GM12874 (cell line): Measurements from ENCODE around the gene CTDP1.

Experiments used
- CTCF ChIP-seq: IDR thresholded peaks from 2 replicates; pipeline ENCODE4 v1.5.1; 2011; ENCODE audit warnings: low read depth, mild to moderate bottlenecking, control low read depth, low read length, moderate library complexity; ENCODE audit not compliant: insufficient read depth

The CTDP1 gene

DNA sequence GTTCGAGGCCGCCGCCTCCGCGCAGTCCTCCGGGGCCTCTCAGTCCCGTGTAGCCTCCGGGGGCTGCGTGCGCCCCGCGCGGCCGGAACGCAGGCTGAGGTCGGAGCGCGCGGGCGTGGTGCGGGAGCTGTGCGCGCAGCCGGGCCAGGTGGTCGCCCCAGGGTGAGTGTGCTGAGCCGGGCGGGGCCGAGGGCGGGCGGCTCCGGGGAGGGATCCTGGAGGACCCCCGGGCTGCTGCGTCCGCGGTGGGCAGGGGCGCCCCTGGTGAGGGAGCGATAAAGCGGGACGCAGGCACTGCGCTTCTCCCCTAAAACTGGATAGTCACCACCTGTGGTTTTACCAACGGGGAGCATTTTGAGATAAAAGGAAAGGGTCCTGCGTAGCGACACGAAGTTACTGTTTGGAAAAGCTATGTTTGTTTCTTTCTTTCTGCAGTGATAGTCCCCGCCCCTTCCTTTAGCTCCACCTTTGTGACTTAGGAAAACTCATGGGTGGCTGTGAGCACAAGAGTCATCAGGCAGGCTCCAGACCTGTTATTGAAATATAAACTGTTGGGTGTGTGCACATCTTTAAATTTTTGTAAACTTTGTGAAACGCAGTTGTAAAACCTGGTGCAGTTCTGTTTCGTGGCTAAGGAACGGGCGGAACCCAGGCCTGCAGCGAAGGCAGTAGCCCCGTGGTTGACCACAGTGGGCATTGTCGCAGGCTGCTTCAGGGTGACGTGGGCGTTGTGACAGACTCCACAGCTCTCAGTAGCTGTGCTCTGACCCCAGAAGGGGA is 687 bp downstream of the CTDP1 start:
- no peak for TF ChIP-seq CTCF

DNA sequence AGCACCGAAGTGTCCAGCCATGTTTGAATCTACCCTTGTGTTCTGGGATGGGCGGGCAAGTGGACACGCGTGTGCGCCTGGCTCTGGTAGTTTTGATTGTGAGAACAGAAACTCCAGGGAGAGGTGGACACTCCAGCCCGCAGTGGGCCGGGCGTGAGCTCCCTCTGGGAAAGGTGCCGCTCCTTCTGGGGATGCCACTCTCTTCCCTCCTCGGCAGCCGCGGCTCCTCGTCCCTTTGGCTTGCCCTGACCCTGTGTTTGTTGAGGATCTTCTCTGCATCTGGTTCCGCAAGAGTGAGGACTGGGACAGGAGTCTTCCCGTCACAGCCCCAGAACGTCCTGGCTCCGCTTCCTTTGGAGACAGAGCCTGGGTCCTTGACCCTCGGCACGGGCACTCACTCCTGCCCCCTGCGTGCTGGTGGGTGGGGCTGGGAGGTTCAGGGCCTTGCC is 1.3 kb downstream of the CTDP1 start:
- no peak for TF ChIP-seq CTCF

- TF ChIP-seq CTCF = no peak
Measured at GRCh38 chr18:79681484-79682387, 2.1 kb downstream of the CTDP1 start.

- TF ChIP-seq CTCF = no peak
Measured at GRCh38 chr18:79682481-79682880, 2.9 kb downstream of the CTDP1 start.

DNA sequence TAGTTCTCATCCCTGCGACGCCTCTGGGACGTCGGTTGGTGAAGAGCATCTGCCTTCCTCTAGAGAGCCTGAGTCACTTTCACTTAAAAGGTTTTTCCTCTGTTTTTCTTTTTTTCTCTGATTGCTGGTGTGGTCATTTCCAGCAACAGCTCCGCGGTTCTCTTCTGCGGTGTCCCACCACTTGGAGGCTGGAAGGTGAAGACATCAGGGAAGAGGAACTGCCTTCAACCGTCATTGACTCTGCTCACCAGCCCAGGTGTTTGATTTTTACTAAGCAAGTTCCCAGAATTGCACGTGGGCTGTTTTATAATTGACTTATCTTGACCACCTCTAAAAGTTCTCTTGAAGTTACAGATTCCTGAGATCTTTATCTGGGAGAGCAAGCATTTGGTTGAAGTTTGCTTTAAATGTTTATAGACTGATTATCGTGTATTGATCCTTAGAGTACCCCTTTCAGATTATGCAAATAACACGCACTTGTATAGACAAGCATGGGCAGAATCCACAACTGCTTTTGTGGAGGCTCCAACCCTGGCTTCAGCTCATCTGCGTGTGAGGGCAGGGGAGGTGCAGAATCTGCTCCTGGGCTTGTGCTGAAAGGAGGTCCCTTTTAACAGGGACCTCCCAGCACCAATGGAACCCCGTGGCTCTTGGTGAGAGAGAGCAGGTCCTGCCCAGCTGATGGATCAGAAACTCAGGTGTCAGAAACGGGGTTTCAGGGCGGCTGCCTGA is 3.5 kb downstream of the CTDP1 start:
- no peak for TF ChIP-seq CTCF

DNA sequence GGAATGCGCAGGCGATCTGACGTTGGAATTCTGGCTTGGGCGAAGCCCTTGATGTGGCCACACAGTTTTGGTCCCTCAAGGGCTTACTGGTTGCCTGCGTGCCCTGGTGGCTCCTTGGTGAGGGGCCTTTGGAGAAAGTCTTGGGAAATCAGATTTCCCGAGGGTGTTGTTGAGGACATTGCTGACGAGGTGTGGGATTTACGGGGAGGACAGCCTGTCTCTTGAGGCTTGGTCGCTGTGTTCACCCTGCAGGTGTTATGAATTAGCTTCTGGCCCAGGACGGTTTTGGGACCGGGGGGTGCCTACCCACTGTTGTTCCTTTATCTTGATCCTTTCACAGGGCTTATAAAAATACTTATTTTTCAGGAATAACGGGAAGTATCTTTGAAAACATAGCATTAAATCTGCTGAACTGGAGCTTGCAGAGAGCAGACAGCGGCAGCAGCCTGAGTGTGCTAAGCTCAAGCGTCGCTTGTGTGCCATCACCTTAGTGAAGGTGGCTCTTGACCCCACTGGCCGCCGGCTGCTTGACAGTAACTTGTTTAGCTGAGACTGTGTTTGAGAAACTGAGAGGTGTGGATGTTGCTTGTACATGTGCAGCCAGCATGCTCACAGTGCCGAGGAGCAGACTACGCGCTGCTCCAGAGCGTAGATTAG is 4.2 kb downstream of the CTDP1 start:
- no peak for TF ChIP-seq CTCF
